ENCODE results near the gene PHLDB1. TPM values are rescaled to one million over a fixed set of nuclear protein-coding genes. Genes with fewer than 3 reads are reported as not detected.
"Not testable (repeated sequence)": the region's sequence is repeated elsewhere in the genome, so short reads cannot be mapped to it uniquely, and the experiment has no call there.

The PHLDB1 gene
- total and polyA plus RNA-seq, 7 donors: 12.6 to 45.8 (median 27.7) TPM

- no peaks in the 10 kb centered on the region for H3K4me1 ChIP-seq
- ATAC-seq (no peak), DNase-seq (no peak)
- H3K4me3 ChIP-seq: no peak overlapping the region
- H3K9me3 ChIP-seq: no peaks in the 10 kb centered on the region
- H3K27ac ChIP-seq: no peak overlapping the region
- TF ChIP-seq, protein P1, sequence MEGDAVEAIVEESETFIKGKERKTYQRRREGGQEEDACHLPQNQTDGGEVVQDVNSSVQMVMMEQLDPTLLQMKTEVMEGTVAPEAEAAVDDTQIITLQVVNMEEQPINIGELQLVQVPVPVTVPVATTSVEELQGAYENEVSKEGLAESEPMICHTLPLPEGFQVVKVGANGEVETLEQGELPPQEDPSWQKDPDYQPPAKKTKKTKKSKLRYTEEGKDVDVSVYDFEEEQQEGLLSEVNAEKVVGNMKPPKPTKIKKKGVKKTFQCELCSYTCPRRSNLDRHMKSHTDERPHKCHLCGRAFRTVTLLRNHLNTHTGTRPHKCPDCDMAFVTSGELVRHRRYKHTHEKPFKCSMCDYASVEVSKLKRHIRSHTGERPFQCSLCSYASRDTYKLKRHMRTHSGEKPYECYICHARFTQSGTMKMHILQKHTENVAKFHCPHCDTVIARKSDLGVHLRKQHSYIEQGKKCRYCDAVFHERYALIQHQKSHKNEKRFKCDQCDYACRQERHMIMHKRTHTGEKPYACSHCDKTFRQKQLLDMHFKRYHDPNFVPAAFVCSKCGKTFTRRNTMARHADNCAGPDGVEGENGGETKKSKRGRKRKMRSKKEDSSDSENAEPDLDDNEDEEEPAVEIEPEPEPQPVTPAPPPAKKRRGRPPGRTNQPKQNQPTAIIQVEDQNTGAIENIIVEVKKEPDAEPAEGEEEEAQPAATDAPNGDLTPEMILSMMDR (IDR thresholded peaks at IDR 0.05): no peak
- H3K27me3 ChIP-seq (ENCODE audit: insufficient read depth in 3 of 3, low read length in 2 of 3): no peaks in the 10 kb centered on the region
- 86 to 100% (median 95%) methylated on average over 1 of the region's 1 CpG for WGBS, 3 donors
- intact Hi-C loops (cut with DNase I): no loop called here
- no peaks in the 10 kb centered on the region for H3K36me3 ChIP-seq (ENCODE audit: insufficient read depth in 1 of 2, low read depth in 1 of 2)
Observed at GRCh38 chr11:118682372-118682771, 75.0 kb downstream of the PHLDB1 start.

- H3K36me3 ChIP-seq (ENCODE audit: insufficient read depth in 1 of 2, low read depth in 1 of 2); ATAC-seq; H3K4me1 ChIP-seq; H3K9me3 ChIP-seq; H3K27me3 ChIP-seq (ENCODE audit: insufficient read depth in 3 of 3, low read length in 2 of 3); H3K4me3 ChIP-seq; H3K27ac ChIP-seq; DNase-seq; intact Hi-C loops (cut with DNase I): not testable (repeated sequence)
- 74 to 77% (median 74%) methylated on average over 6 of the region's 6 CpGs for WGBS, 3 donors
Observed at GRCh38 chr11:118682939-118683338, 75.5 kb downstream of the PHLDB1 start.

DNA sequence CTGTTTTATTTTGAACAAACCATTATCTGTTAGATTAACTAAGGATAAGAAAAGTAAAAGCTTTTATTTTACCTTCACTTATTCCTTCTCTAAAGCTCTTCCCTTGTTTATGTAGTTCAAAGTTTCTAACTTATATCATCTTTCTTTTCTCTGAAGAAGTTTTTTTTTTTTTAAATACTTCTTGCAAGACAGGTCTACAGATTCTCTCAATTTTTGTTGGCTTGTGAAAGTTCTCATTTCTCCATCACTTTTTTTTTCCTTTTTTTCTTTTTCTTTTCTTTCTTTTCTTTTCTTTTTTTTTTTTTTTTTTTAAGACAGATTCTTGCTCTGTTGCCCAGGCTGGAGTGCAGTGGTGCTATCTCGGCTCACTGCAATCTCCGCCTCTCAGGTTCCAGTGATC, 76.8 kb downstream of the PHLDB1 start:
- TF ChIP-seq, protein P1 (IDR thresholded peaks at IDR 0.05): no peak
- intact Hi-C loops (cut with DNase I): no loop called here
- WGBS, 3 donors: 57 to 73% (median 63%) methylated on average over 2 of the region's 2 CpGs
- Histone ChIP-seq H3K9me3 (no peaks in the 10 kb centered on the region), H3K4me3 (no peak overlapping the region), H3K4me1 (peaks cover under 1% of the 10 kb centered on the region), H3K36me3 (ENCODE audit: insufficient read depth in 1 of 2, low read depth in 1 of 2) (no peaks in the 10 kb centered on the region), H3K27me3 (ENCODE audit: insufficient read depth in 3 of 3, low read length in 2 of 3) (no peaks in the 10 kb centered on the region), H3K27ac (no peak overlapping the region)
- ATAC-seq (no peak), DNase-seq (no peak)

- WGBS, 3 donors: 88 to 94% (median 90%) methylated on average over 5 of the region's 5 CpGs
Observed at GRCh38 chr11:118687906-118688305, 80.5 kb downstream of the PHLDB1 start.

DNA sequence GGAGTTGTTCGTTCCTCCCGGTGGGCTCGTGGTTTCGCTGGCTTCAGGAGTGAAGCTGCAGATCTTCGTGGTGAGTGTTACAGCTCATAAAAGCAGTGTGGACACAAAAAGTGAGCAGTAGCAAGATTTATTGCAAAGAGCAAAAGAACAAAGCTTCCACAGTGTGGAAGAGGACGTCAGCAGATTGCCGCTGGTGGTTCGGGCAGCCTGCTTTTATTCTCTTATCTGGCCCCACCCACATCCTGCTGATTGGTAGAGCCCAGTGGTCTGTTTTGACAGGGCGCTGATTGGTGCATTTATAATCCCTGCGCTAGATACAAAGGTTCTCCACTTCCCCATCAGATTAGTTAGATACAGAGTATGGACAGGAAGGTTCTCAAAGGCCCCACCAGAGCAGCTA, 80.9 kb downstream of the PHLDB1 start:
- peaks cover 11% of the 10 kb centered on the region for H3K4me1 ChIP-seq
- not testable (repeated sequence) for H3K36me3 ChIP-seq (ENCODE audit: insufficient read depth in 1 of 2, low read depth in 1 of 2); H3K9me3 ChIP-seq; ATAC-seq; H3K4me3 ChIP-seq; DNase-seq; H3K27me3 ChIP-seq (ENCODE audit: insufficient read depth in 3 of 3, low read length in 2 of 3); H3K27ac ChIP-seq
- intact Hi-C loops (cut with DNase I): loop anchor here in 1 of 2 donors (5.0 kb wide), 1 partner anchor 104 kb away; the partner anchor contains the start of gene DDX6
- WGBS, 3 donors: 80 to 89% (median 87%) methylated on average over 10 of the region's 10 CpGs

More at GRCh38 chr11:118687906-118688305, 80.5 kb downstream of the PHLDB1 start:
- DNase-seq: no peak
- Histone ChIP-seq H3K4me3 (no peak overlapping the region), H3K9me3 (no peaks in the 10 kb centered on the region), H3K4me1 (peaks cover 11% of the 10 kb centered on the region), H3K27ac (no peak overlapping the region), H3K27me3 (ENCODE audit: insufficient read depth in 3 of 3, low read length in 2 of 3) (no peaks in the 10 kb centered on the region), H3K36me3 (ENCODE audit: insufficient read depth in 1 of 2, low read depth in 1 of 2) (no peaks in the 10 kb centered on the region)
- TF ChIP-seq, protein P1 (IDR thresholded peaks at IDR 0.05): no peak
- intact Hi-C loops (cut with DNase I): loop anchor here in 1 of 2 donors (5.0 kb wide), 1 partner anchor 104 kb away; the partner anchor contains the start of gene DDX6
- no peak for ATAC-seq
